ENCODE results near the gene MYO1D.

MYO1D gene

GRCh38 chr17:32803544-32803943 lies 73.4 kb downstream of the MYO1D start:
- TF ChIP-seq ARNTL (CRISPR knock-in tag; IDR thresholded peaks at IDR 0.05; ENCODE audit: borderline replicate concordance, low read depth) (no peak), PATZ1 (CRISPR knock-in tag; IDR thresholded peaks at IDR 0.05; ENCODE audit: borderline replicate concordance) (no peak), PPARA (CRISPR knock-in tag; IDR thresholded peaks at IDR 0.05; ENCODE audit: borderline replicate concordance) (no peak), ZNF70 (CRISPR knock-in tag; IDR thresholded peaks at IDR 0.05) (no peak), POU6F1 (CRISPR knock-in tag; IDR thresholded peaks at IDR 0.05; ENCODE audit: borderline replicate concordance, low read depth) (no peak), RARB (CRISPR knock-in tag; IDR thresholded peaks at IDR 0.05) (no peak), ZFP3 (CRISPR knock-in tag; IDR thresholded peaks at IDR 0.05) (no peak), CSRNP3 (CRISPR knock-in tag; IDR thresholded peaks at IDR 0.05) (no peak), TCF4 (CRISPR knock-in tag; IDR thresholded peaks at IDR 0.05; ENCODE audit: borderline replicate concordance) (no peak), ESRRG (CRISPR knock-in tag; IDR thresholded peaks at IDR 0.05) (no peak), SNAI2 (CRISPR knock-in tag; IDR thresholded peaks at IDR 0.05) (no peak), CSDC2 (CRISPR knock-in tag; IDR thresholded peaks at IDR 0.05) (no peak), ISL1 (CRISPR knock-in tag; IDR thresholded peaks at IDR 0.05) (no peak), ZFP30 (CRISPR knock-in tag; IDR thresholded peaks at IDR 0.05) (no peak), CREB5 (CRISPR knock-in tag; IDR thresholded peaks at IDR 0.05; ENCODE audit: low read depth) (no peak), ZC3H10 (CRISPR knock-in tag; IDR thresholded peaks at IDR 0.05) (no peak)
- ATAC-seq: no peak

- no peak for TF ChIP-seq RARB (CRISPR knock-in tag; IDR thresholded peaks at IDR 0.05)
- TF ChIP-seq ZFP30 (CRISPR knock-in tag; IDR thresholded peaks at IDR 0.05): no peak
- ATAC-seq: no peak
These were observed 74.6 kb downstream of the MYO1D start for GRCh38 chr17:32802306-32802705.

- ATAC-seq: no peak
- no peak for TF ChIP-seq PPARA (CRISPR knock-in tag; IDR thresholded peaks at IDR 0.05; ENCODE audit: borderline replicate concordance)
- TF ChIP-seq ZFP30 (CRISPR knock-in tag; IDR thresholded peaks at IDR 0.05): no peak
- TF ChIP-seq TSHZ2 (CRISPR knock-in tag; IDR thresholded peaks at IDR 0.05): no peak
- no peak for TF ChIP-seq POU6F1 (CRISPR knock-in tag; IDR thresholded peaks at IDR 0.05; ENCODE audit: borderline replicate concordance, low read depth)
- no peak for TF ChIP-seq SNAI2 (CRISPR knock-in tag; IDR thresholded peaks at IDR 0.05)
These were observed 75.3 kb downstream of the MYO1D start for GRCh38 chr17:32801641-32802040.

- ATAC-seq: no peak
- TF ChIP-seq PPARA (CRISPR knock-in tag; IDR thresholded peaks at IDR 0.05; ENCODE audit: borderline replicate concordance) (no peak), RARB (CRISPR knock-in tag; IDR thresholded peaks at IDR 0.05) (no peak), CSDC2 (CRISPR knock-in tag; IDR thresholded peaks at IDR 0.05) (no peak), ZNF565 (CRISPR knock-in tag; conservative IDR thresholded peaks at IDR 0.05; ENCODE audit: low read depth) (no peak), POU6F1 (CRISPR knock-in tag; IDR thresholded peaks at IDR 0.05; ENCODE audit: borderline replicate concordance, low read depth) (no peak), ESRRG (CRISPR knock-in tag; IDR thresholded peaks at IDR 0.05) (no peak), ARNTL (CRISPR knock-in tag; IDR thresholded peaks at IDR 0.05; ENCODE audit: borderline replicate concordance, low read depth) (no peak), PATZ1 (CRISPR knock-in tag; IDR thresholded peaks at IDR 0.05; ENCODE audit: borderline replicate concordance) (no peak), SNAI2 (CRISPR knock-in tag; IDR thresholded peaks at IDR 0.05) (no peak)
These were observed 75.7 kb downstream of the MYO1D start for GRCh38 chr17:32801193-32801592.
